BLaER1 treated with 17β-estradiol and CSF1 and Interleukin-3, amounts not matched to agents 10 nM and 100 nM (cell line): ENCODE data around the gene CERK.
A peak's percentile ranks its signal among the peaks of the same experiment; 100 is the strongest.

Experiments used
- H3K27ac ChIP-seq, 11 experiments: shearing (Covaris generic); formaldehyde crosslinking; 2 replicates each; pipeline ENCODE4 v1.8.1; 2022
- H3K27me3 ChIP-seq, 11 experiments: shearing (Covaris generic); formaldehyde crosslinking; 2 replicates each; pipeline ENCODE4 v1.8.1; 2022
- H3K36me3 ChIP-seq, 11 experiments: shearing (Covaris generic); formaldehyde crosslinking; 2 replicates each; pipeline ENCODE4 v1.8.1; 2022
- H3K4me1 ChIP-seq, 10 experiments: shearing (Covaris generic); formaldehyde crosslinking; 2 replicates each; pipeline ENCODE4 v1.8.1; 2022
- H3K4me2 ChIP-seq, 11 experiments: shearing (Covaris generic); formaldehyde crosslinking; 2 replicates each; pipeline ENCODE4 v1.8.1; 2022
- H3K4me3 ChIP-seq, 10 experiments: shearing (Covaris generic); formaldehyde crosslinking; 2 replicates each; pipeline ENCODE4 v1.8.1; 2022
- H3K9ac ChIP-seq, 11 experiments: shearing (Covaris generic); formaldehyde crosslinking; 2 replicates each; pipeline ENCODE4 v1.8.1; 2022
- H3K9me3 ChIP-seq, 11 experiments: shearing (Covaris generic); formaldehyde crosslinking; replicated peaks in 1 of 11; 2 replicates each; pipeline ENCODE4 v1.8.1; 2022
- H4K20me1 ChIP-seq, 11 experiments: shearing (Covaris generic); formaldehyde crosslinking; 2 replicates each; pipeline ENCODE4 v1.8.1; 2022
- Cebpa-rat ChIP-seq, 11 experiments: shearing (Covaris generic); IDR thresholded peaks; 2 replicates each; pipeline ENCODE4 v1.8.1; 2022

The CERK gene

DNA sequence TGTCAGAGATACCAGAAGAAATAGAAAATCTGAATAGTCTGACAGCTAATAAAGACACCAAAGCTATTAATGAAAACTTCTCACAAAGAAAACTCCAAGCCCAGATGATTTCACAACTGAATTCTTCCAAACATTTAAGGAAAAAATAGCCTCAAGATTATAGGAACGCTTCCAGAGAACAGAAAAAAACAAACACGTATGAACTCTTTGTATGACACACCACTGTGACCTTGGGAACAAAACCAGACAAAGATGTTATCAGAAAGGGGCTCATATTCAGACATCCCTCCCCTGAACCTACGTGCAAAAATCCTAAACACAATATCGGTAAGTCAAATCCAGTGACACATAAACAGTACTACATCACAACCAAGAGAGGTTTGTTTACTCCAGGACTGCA lies 23.5 kb downstream of the CERK start:
- no peak overlapping the region for H3K4me3 ChIP-seq
- H3K36me3 ChIP-seq, result peaks cover 85 to 100% (median 98%) of the 10 kb centered on the region in 11 experiments
- H3K27ac ChIP-seq, result no peak overlapping the region
- H3K4me1 ChIP-seq, result peaks cover 0 to 6% (median 0%) of the 10 kb centered on the region in 10 experiments; a peak in 7 of 20 replicates
- H3K27me3 ChIP-seq, result no peaks in the 10 kb centered on the region
- peaks cover 7 to 93% (median 54%) of the 10 kb centered on the region in 11 experiments; a peak in 18 of 22 replicates for H4K20me1 ChIP-seq
- no peak overlapping the region for H3K9ac ChIP-seq
- TF ChIP-seq Cebpa-rat (IDR thresholded peaks at IDR 0.05), result no peak
- no peak overlapping the region for H3K4me2 ChIP-seq
- no peaks in the 10 kb centered on the region for H3K9me3 ChIP-seq

DNA sequence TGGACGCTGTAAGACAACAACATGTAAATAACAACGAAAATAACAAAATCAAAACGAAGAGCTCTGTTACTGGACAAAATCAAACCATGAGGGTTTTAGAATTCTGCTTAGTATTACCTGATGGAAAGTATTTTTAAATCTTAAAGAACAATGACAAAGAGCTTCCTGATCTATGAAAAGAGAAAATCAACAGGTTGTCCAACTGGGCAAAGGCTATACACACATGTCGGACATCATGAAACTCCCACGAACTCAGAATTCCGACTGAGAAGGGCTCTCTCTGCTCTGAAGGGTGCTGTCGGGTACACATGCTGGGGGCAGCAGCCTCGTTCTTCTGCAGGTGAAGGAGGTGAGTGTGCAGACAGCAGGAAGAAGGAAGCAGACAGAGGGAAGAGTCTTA lies 25.8 kb downstream of the CERK start:
- H3K27me3 ChIP-seq, result no peaks in the 10 kb centered on the region
- H3K4me1 ChIP-seq, result peaks cover 0 to 12% (median 4%) of the 10 kb centered on the region in 10 experiments; a peak in 10 of 20 replicates
- H3K4me2 ChIP-seq, result no peak overlapping the region
- H3K4me3 ChIP-seq, result no peak overlapping the region
- H3K27ac ChIP-seq, result no peak overlapping the region
- peaks cover 28 to 95% (median 57%) of the 10 kb centered on the region in 11 experiments; a peak in 20 of 22 replicates for H4K20me1 ChIP-seq
- peaks cover 85 to 100% (median 98%) of the 10 kb centered on the region in 11 experiments for H3K36me3 ChIP-seq
- no peak overlapping the region for H3K9ac ChIP-seq
- no peak for TF ChIP-seq Cebpa-rat (IDR thresholded peaks at IDR 0.05)
- H3K9me3 ChIP-seq, result no peaks in the 10 kb centered on the region

DNA sequence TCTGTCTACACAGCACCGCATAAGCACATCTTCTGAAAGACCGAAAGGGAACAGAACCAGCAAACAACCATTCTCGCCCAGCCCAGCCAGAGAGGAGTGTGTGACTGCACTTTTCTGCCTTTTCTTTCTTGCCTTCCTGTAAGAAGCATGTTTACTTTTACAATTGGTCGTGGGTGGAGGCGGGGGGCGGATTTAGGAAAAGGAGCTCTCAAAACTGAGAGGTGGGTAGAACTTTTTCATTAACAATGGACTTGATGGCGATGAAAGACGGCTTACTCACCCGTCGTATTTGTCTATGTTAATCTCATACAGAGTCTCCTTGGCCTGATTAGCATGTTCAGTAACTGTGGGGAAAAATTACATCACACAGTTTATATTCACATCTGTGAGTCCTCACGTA lies 27.2 kb downstream of the CERK start:
- Histone ChIP-seq H3K4me2 (no peak overlapping the region), H3K27me3 (no peaks in the 10 kb centered on the region), H3K36me3 (peaks cover 86 to 100% (median 98%) of the 10 kb centered on the region in 11 experiments), H3K4me3 (no peak overlapping the region), H3K27ac (no peak overlapping the region), H3K4me1 (peaks cover 0 to 15% (median 5%) of the 10 kb centered on the region in 10 experiments; a peak in 10 of 20 replicates), H4K20me1 (peaks cover 43 to 96% (median 63%) of the 10 kb centered on the region in 11 experiments; a peak in 21 of 22 replicates), H3K9ac (no peak overlapping the region), H3K9me3 (no peaks in the 10 kb centered on the region)
- TF ChIP-seq Cebpa-rat (IDR thresholded peaks at IDR 0.05), result no peak

GRCh38 chr22:46708766-46709330 lies 29.2 kb downstream of the CERK start:
- peak overlapping the region in 2 of 11 experiments; percentile 24 to 40; a peak in 4 of 22 replicates for H3K9ac ChIP-seq
- H3K4me2 ChIP-seq, result peak overlapping the region in 3 of 11 experiments; percentile 1 to 52 (median 32); a peak in 4 of 22 replicates
- peaks cover 46 to 96% (median 71%) of the 10 kb centered on the region in 11 experiments; a peak in 21 of 22 replicates for H4K20me1 ChIP-seq
- no peak overlapping the region for H3K4me3 ChIP-seq
- no peak overlapping the region for H3K27ac ChIP-seq
- TF ChIP-seq Cebpa-rat (IDR thresholded peaks at IDR 0.05), result no peak
- H3K9me3 ChIP-seq, result no peaks in the 10 kb centered on the region
- H3K36me3 ChIP-seq, result peaks cover 90 to 100% (median 96%) of the 10 kb centered on the region in 11 experiments
- no peaks in the 10 kb centered on the region for H3K27me3 ChIP-seq
- peaks cover 0 to 34% (median 20%) of the 10 kb centered on the region in 10 experiments; a peak in 14 of 20 replicates for H3K4me1 ChIP-seq

DNA sequence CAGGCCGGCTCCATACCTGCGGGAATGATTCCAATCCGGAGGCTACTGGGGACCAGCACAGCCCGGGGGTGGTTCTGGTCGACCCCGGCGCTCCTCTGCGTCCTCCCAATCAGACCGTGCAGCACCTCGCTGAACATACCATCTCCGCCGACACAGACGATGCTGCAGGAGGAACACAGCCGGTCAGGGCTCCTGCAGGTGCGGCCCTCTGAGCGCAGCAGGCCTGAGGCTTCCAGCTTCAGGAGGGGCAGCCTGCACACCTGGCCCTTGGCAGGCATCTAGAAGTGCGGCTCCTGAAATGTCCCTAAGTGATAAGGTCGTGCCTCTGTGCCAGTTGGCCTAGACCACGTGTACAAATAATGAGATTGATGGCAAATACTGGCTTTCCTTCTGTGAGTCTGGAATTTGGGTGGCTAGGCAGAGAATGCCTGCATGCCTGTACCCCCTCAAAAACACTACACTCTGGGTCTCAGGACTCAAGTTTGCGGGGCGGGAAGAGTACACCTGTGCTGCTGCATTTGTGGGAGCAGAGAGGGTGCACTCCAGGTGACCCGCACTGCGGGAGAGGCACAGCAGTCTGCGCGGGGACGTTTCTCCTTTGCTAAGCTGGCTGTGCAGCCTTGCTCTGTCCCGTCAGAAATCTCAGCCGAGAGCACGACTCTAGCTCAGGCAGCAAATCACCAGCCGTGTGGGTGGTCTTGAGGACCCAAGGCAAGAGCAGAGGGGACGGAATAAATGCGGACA lies 30.1 kb downstream of the CERK start:
- Histone ChIP-seq H3K4me2 (no peak overlapping the region), H3K9ac (no peak overlapping the region), H4K20me1 (peaks cover 47 to 97% (median 73%) of the 10 kb centered on the region in 11 experiments), H3K36me3 (peaks cover 84 to 100% (median 91%) of the 10 kb centered on the region in 11 experiments), H3K4me3 (no peak overlapping the region), H3K4me1 (peaks cover 0 to 42% (median 28%) of the 10 kb centered on the region in 10 experiments; a peak in 16 of 20 replicates), H3K9me3 (no peaks in the 10 kb centered on the region), H3K27me3 (peaks cover 0 to 5% (median 0%) of the 10 kb centered on the region in 11 experiments; a peak in 1 of 22 replicates), H3K27ac (no peak overlapping the region)
- TF ChIP-seq Cebpa-rat (IDR thresholded peaks at IDR 0.05), result no peak

DNA sequence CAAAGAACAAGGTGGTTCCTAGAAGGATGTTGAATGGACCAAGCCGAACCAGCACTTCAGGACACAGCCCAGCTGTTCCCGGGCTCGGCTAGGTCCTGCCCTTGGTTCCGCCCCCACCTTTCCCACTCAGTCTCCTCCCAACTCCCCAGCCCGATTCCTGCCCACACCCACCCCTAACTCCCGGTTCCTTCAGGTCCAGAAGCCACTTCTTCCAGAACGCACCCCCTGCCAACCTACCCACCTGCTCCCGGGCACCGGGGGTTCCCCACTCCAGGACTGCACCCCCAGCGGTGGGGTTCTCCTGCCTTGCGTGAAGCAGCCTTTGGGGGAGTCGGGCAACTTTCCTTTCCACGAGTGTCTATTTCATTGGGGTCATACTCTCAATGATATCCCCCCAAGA lies 30.7 kb downstream of the CERK start:
- TF ChIP-seq Cebpa-rat (IDR thresholded peaks at IDR 0.05), result no peak
- no peak overlapping the region for H3K9ac ChIP-seq
- no peak overlapping the region for H3K4me2 ChIP-seq
- no peak overlapping the region for H3K4me3 ChIP-seq
- peaks cover 51 to 99% (median 79%) of the 10 kb centered on the region in 11 experiments for H4K20me1 ChIP-seq
- H3K9me3 ChIP-seq, result no peaks in the 10 kb centered on the region
- no peak overlapping the region for H3K27ac ChIP-seq
- H3K27me3 ChIP-seq, result peaks cover 0 to 11% (median 0%) of the 10 kb centered on the region in 11 experiments; a peak in 1 of 22 replicates
- peaks cover 80 to 100% (median 89%) of the 10 kb centered on the region in 11 experiments for H3K36me3 ChIP-seq
- H3K4me1 ChIP-seq, result peaks cover 0 to 49% (median 35%) of the 10 kb centered on the region in 10 experiments; a peak in 16 of 20 replicates

DNA sequence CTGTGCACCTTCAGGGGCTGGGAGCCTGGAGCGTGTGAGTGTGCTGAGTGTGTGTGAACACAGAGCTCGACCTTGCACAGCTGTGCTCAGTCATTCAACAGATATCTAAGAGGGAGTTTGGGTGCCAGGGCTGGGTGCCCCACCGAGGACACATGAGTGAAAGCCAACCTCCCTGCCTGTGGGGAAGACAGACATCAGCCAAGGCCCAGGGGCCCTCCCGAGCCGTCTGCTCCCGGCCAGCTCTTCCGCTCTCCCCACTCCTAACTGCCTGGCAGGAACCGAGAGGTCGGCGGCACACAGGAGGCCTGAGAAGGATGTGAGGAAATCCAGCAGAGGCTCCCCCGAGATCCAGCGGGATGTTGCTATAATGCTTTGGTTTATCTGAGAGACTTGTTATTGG lies 32.0 kb downstream of the CERK start:
- Histone ChIP-seq H3K9me3 (no peaks in the 10 kb centered on the region), H3K27me3 (peaks cover 0 to 11% (median 0%) of the 10 kb centered on the region in 11 experiments; a peak in 1 of 22 replicates), H3K9ac (no peak overlapping the region), H3K36me3 (peaks cover 78 to 100% (median 88%) of the 10 kb centered on the region in 11 experiments), H3K27ac (no peak overlapping the region), H3K4me3 (no peak overlapping the region), H3K4me1 (peaks cover 0 to 52% (median 36%) of the 10 kb centered on the region in 10 experiments; a peak in 16 of 20 replicates), H3K4me2 (no peak overlapping the region), H4K20me1 (peaks cover 46 to 96% (median 83%) of the 10 kb centered on the region in 11 experiments)
- TF ChIP-seq Cebpa-rat (IDR thresholded peaks at IDR 0.05), result no peak

- peaks cover 78 to 100% (median 88%) of the 10 kb centered on the region in 11 experiments for H3K36me3 ChIP-seq
- no peak overlapping the region for H3K27ac ChIP-seq
- H3K9me3 ChIP-seq, result no peaks in the 10 kb centered on the region
- H3K27me3 ChIP-seq, result peaks cover 0 to 11% (median 0%) of the 10 kb centered on the region in 11 experiments; a peak in 1 of 22 replicates
- H3K4me3 ChIP-seq, result no peak overlapping the region
- H4K20me1 ChIP-seq, result peaks cover 46 to 93% (median 83%) of the 10 kb centered on the region in 11 experiments
- H3K9ac ChIP-seq, result 0 out of 22 replicates have a peak overlapping the region, but pooled peaks of 1 of the 11 experiments have one; percentile 14
- peak overlapping the region in 8 of 11 experiments; percentile 28 to 73 (median 56); a peak in 14 of 22 replicates for H3K4me2 ChIP-seq
- TF ChIP-seq Cebpa-rat (IDR thresholded peaks at IDR 0.05), result no peak
- peaks cover 0 to 45% (median 30%) of the 10 kb centered on the region in 10 experiments; a peak in 16 of 20 replicates for H3K4me1 ChIP-seq
Measured at GRCh38 chr22:46703996-46704370, 34.1 kb downstream of the CERK start.
